ENCODE results near the gene OTX1.
A peak's percentile ranks its signal among the peaks of the same experiment; 100 is the strongest.

DNA sequence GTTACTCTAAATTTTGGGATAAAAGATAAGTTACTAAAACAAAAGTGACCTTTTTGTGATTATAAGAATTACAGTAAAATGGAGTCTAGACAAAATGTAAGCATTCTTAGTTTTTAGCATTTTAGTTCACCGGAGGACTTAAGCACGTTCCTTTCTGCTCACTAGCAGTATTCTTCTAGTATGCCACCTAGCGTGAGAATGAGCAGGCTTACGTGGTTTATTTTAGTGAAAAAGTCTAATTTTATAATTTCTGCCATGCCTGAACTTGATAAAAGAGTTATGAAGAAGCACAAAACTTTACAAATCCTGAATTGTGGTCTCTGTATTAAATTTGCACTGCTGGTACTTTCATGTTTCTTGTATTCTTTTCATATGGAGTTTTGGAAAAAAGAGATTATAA, 12.6 kb upstream of the OTX1 start:
- TF ChIP-seq CTCF (IDR thresholded peaks at IDR 0.05; ENCODE audit: low read length) (peak; percentile 46; the same call in 1 of the 2 replicates), EZH2 (IDR thresholded peaks at IDR 0.05; ENCODE audit: borderline replicate concordance, low read length) (no peak)

Data from OCI-LY1 (cell line).